ENCODE results near the gene CXCL6. TPM values are rescaled to one million over a fixed set of nuclear protein-coding genes. Genes with fewer than 3 reads are reported as not detected.

CXCL6 gene
- total and polyA plus RNA-seq, 9 donors: 0.12 to 1.5 (median 0.17) TPM; not detected in 2

DNA sequence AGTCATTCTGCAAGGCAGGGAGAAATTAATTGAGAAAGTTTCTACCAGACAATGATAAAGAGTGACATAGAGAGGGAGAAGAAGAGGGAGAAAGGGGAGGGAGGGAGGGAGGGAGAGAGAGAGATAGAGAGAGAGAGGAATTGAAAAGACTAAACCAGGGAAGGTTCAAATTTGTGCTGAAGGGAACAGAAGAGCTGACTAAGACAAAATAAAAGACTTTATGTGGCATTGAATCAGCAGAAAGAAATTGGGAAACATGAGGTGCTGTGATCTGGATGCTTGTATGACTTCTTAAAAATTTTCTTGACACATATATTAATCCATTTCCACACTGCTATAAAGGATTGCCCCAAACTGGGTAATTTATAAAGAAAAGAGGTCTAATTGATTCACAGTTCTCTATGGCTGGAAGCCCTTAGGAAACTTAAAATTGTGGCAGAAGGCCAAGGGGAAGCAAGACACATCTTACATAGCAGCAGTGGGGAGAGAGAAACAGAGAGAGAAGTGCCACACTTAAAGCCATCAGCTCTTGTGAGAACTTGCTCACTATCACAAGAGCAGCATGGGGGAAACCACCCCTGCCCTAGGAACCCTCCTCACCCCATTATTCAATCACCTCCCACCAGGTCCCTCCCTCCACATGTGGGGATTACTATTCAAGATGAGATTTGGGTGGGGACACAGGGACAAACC lies 13.5 kb upstream of the CXCL6 start:
- Histone ChIP-seq H3K4me1 (ENCODE audit: insufficient read depth) (no peaks in the 10 kb centered on the region), H3K9me3 (no peaks in the 10 kb centered on the region), H3K4me3 (no peak overlapping the region), H3K27ac (no peak overlapping the region), H3K27me3 (no peaks in the 10 kb centered on the region), H3K36me3 (no peaks in the 10 kb centered on the region)
- intact Hi-C loops (cut with DNase I): no loop called here
- DNase-seq: no peak
- no peak for TF ChIP-seq EP300 (IDR thresholded peaks at IDR 0.05)

DNA sequence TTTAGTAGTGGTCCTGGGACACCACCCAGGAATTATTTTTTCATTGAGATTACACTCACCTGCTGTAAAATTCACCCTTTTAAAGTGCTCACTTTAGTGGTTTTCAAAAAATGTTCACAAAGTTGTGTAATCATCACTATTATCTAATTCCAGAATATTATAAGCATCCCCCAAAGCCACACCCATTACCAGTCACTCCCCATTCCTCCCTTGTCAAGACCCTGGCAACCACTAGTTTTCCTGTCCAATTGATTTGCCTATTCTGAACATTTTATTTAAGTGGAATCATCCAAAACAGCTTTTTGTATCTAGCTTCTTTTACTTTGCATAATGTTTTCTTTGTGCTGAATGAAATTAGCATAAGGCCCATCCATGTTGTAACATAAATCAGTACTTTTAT lies 12.7 kb upstream of the CXCL6 start:
- H3K4me3 ChIP-seq: no peak overlapping the region
- intact Hi-C loops (cut with DNase I): no loop called here
- no peak for DNase-seq
- no peak for TF ChIP-seq EP300 (IDR thresholded peaks at IDR 0.05)
- no peak for TF ChIP-seq POLR2A (IDR thresholded peaks at IDR 0.05)
- TF ChIP-seq, protein P1, sequence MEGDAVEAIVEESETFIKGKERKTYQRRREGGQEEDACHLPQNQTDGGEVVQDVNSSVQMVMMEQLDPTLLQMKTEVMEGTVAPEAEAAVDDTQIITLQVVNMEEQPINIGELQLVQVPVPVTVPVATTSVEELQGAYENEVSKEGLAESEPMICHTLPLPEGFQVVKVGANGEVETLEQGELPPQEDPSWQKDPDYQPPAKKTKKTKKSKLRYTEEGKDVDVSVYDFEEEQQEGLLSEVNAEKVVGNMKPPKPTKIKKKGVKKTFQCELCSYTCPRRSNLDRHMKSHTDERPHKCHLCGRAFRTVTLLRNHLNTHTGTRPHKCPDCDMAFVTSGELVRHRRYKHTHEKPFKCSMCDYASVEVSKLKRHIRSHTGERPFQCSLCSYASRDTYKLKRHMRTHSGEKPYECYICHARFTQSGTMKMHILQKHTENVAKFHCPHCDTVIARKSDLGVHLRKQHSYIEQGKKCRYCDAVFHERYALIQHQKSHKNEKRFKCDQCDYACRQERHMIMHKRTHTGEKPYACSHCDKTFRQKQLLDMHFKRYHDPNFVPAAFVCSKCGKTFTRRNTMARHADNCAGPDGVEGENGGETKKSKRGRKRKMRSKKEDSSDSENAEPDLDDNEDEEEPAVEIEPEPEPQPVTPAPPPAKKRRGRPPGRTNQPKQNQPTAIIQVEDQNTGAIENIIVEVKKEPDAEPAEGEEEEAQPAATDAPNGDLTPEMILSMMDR (IDR thresholded peaks at IDR 0.05): no peak
- no peaks in the 10 kb centered on the region for H3K4me1 ChIP-seq (ENCODE audit: insufficient read depth)
- no peaks in the 10 kb centered on the region for H3K27me3 ChIP-seq
- no peaks in the 10 kb centered on the region for H3K9me3 ChIP-seq
- no peaks in the 10 kb centered on the region for H3K36me3 ChIP-seq
- H3K27ac ChIP-seq: no peak overlapping the region

DNA sequence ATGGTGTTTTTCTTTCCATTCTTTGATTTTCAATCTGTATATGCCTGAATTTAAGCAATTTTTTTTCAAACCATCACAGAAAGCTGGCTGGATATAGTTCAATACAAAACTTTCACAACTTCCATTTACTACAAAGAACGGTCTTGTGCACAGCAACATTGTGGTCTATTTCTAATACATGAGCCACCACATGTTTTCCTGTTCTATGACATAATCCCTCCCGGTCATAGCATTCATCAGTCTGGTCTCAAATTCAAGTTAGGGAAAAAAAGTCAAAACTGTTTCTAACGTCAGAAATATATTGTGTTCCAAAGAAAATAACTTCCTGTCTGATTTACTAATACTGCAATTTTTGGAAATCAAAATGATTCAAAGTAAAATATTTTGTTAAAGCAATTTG lies 7.5 kb upstream of the CXCL6 start:
- 62 to 78% (median 68%) methylated on average over 3 of the region's 3 CpGs for WGBS, 3 donors
- DNase-seq: no peak
- Histone ChIP-seq H3K4me1 (ENCODE audit: insufficient read depth) (no peaks in the 10 kb centered on the region), H3K9me3 (no peaks in the 10 kb centered on the region), H3K27ac (no peak overlapping the region), H3K36me3 (no peaks in the 10 kb centered on the region), H3K4me3 (no peak overlapping the region), H3K27me3 (no peaks in the 10 kb centered on the region)
- intact Hi-C loops (cut with DNase I): no loop called here
- TF ChIP-seq, protein P1 (IDR thresholded peaks at IDR 0.05): no peak
- TF ChIP-seq EP300 (IDR thresholded peaks at IDR 0.05) (no peak), POLR2A (IDR thresholded peaks at IDR 0.05) (no peak)

DNA sequence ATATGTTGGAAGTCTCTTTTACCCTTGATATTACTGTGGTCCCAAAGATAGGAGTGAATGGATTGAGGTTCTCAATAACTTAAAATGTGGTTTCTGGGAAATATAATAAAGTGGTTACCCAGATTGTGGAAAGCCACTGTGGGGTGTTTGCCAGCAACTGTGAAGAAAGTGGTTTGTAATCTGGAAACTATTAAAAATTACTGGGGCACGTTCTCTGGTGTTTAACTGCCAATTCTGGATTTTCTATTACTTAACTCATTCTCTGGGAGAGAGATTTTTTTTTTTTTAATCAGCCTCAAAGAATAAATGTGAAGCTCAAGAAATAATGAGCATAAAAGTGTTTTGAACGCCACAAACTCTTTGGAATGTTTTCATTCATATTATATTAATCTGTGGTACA lies 4.9 kb upstream of the CXCL6 start:
- Histone ChIP-seq H3K4me1 (ENCODE audit: insufficient read depth) (no peaks in the 10 kb centered on the region), H3K27me3 (no peaks in the 10 kb centered on the region), H3K9me3 (no peaks in the 10 kb centered on the region), H3K36me3 (no peaks in the 10 kb centered on the region), H3K27ac (no peak overlapping the region), H3K4me3 (no peak overlapping the region)
- intact Hi-C loops (cut with DNase I): no loop called here
- 33 to 46% (median 46%) methylated on average over 2 of the region's 2 CpGs for WGBS, 3 donors
- TF ChIP-seq POLR2A (IDR thresholded peaks at IDR 0.05): no peak
- no peak for TF ChIP-seq EP300 (IDR thresholded peaks at IDR 0.05)
- TF ChIP-seq, protein P1 (IDR thresholded peaks at IDR 0.05): no peak
- no peak for DNase-seq

DNA sequence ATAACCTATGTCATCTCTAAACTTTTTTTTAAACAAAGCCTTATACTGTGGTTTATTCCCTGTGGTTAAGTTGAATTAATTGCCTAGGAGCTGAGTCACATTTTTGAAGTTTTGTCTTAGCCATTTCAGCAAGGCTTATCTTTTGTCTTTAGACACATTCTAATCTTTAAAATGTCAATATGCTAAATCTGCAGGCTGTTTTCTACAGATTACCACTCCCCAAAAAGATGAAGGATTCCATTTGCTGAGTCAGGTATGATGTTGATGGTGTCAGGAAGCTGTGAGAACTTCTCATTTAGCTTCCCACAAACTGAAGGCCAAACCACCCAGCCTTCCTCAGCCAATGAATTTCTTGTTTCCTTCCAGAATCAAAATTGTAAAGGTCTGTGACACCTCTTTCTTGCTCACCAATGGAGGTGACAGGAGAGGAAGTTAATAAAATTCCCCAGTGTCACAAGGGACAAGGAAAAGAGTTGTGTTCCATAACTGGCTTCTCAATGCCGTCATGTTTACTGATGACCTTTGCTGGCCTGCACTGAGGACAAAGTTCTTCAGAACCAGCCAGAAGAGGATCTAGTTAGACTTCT lies 3.7 kb upstream of the CXCL6 start:
- Histone ChIP-seq H3K4me1 (ENCODE audit: insufficient read depth) (no peaks in the 10 kb centered on the region), H3K9me3 (no peaks in the 10 kb centered on the region), H3K4me3 (no peak overlapping the region), H3K27ac (no peak overlapping the region), H3K27me3 (no peaks in the 10 kb centered on the region), H3K36me3 (no peaks in the 10 kb centered on the region)
- intact Hi-C loops (cut with DNase I): no loop called here
- WGBS, 3 donors: 76 to 97% (median 93%) methylated on average over 1 of the region's 1 CpG
- DNase-seq: no peak
- TF ChIP-seq EP300 (IDR thresholded peaks at IDR 0.05): no peak
